ENCODE measurements around the gene FMR1NB. TPM values are rescaled to one million over a fixed set of nuclear protein-coding genes. Genes with fewer than 3 reads are reported as not detected.

The FMR1NB gene
- total RNA-seq, 1 experiment from 2014 or later: not detected

- CTCF ChIA-PET: no interaction called here
- Histone ChIP-seq H3K4me1 (ENCODE audit: control insufficient read depth, insufficient read depth, low read length) (no peaks in the 10 kb centered on the region), H3K4me3 (ENCODE audit: low read depth in 2 of 2, low read length in 2 of 2) (no peak overlapping the region), H3K36me3 (ENCODE audit: control insufficient read depth, insufficient read depth, low read length) (no peaks in the 10 kb centered on the region), H3K27me3 (ENCODE audit: control insufficient read depth, insufficient read depth, low read length) (no peaks in the 10 kb centered on the region), H3K27ac (ENCODE audit: low read length) (no peak overlapping the region), H3K9me3 (ENCODE audit: control insufficient read depth, insufficient read depth, low read depth, low read length) (no peaks in the 10 kb centered on the region)
- in situ Hi-C loops (cut with HindIII; ENCODE audit: low pct_unique_long_range_greater_than_20kb, low sequenced_read_pairs): no loop called here
- POLR2A ChIA-PET: no interaction called here
- intact Hi-C loops (cut with micrococcal nuclease; ENCODE audit: unreplicated experiment): no loop called here
- ATAC-seq (no peak), DNase-seq (ENCODE audit: low read depth, low spot score) (no peak)
- no peak for TF ChIP-seq CTCF (IDR thresholded peaks at IDR 0.05)
- no TSS peak for BruUV-seq (replicated peaks)
These were observed 55.9 kb downstream of the FMR1NB start for GRCh38 chrX:148037020-148037419.

- TF ChIP-seq CTCF (IDR thresholded peaks at IDR 0.05) (no peak), SIN3A (IDR thresholded peaks at IDR 0.05; ENCODE audit: borderline replicate concordance, insufficient read depth, low read depth, low read length) (no peak), REST (IDR thresholded peaks at IDR 0.05; ENCODE audit: insufficient read depth in 1 of 2, low read depth in 2 of 2, low read length in 1 of 2) (no peak), POLR2AphosphoS5 (IDR thresholded peaks at IDR 0.05; ENCODE audit: low read depth, low read length) (no peak), TCF7L2 (IDR thresholded peaks at IDR 0.05; ENCODE audit: low read depth, low read length) (no peak)
- no peaks in the 10 kb centered on the region for H3K36me3 ChIP-seq (ENCODE audit: control insufficient read depth, insufficient read depth, low read length)
- no peaks in the 10 kb centered on the region for H3K27me3 ChIP-seq (ENCODE audit: control insufficient read depth, insufficient read depth, low read length)
- ChIA-PET POLR2A (no interaction called here), CTCF (no interaction called here)
- DNase-seq (ENCODE audit: low read depth, low spot score) (no peak), ATAC-seq (no peak)
- H3K27ac ChIP-seq (ENCODE audit: low read length): no peak overlapping the region
- H3K4me3 ChIP-seq (ENCODE audit: low read depth in 2 of 2, low read length in 2 of 2): no peak overlapping the region
- no TSS peak for BruUV-seq (replicated peaks)
- no peaks in the 10 kb centered on the region for H3K9me3 ChIP-seq (ENCODE audit: control insufficient read depth, insufficient read depth, low read depth, low read length)
- intact Hi-C loops (cut with micrococcal nuclease; ENCODE audit: unreplicated experiment): no loop called here
- in situ Hi-C loops (cut with HindIII; ENCODE audit: low pct_unique_long_range_greater_than_20kb, low sequenced_read_pairs): no loop called here
- H3K4me1 ChIP-seq (ENCODE audit: control insufficient read depth, insufficient read depth, low read length): no peaks in the 10 kb centered on the region
These were observed 62.2 kb downstream of the FMR1NB start for GRCh38 chrX:148043271-148043855.

All from Panc1 (cell line).